GM23338 (cell line): ENCODE data around the gene PRKD1. TPM values are rescaled to one million over a fixed set of nuclear protein-coding genes. Genes with fewer than 3 reads are reported as not detected.

Experiments
- ATAC-seq: fragments of 200-7000 bp; cut with Tn5 transposase; 3 replicates; pipeline ENCODE4 v1.9.1; 2020
- DNase-seq: peaks from one replicate; pipeline ENCODE4 v3.0.0-alpha.2; 2015; ENCODE audit warnings: low spot score
- H2AFZ ChIP-seq: fragments of 200-600 bp; sonication (generic); 2 replicates; pipeline ENCODE4 v1.8.0; 2016; ENCODE audit warnings: antibody characterized with exemption, mild to moderate bottlenecking, moderate library complexity
- H3F3A ChIP-seq: fragments of 200-600 bp; sonication (generic); replicated peaks from 2 replicates; pipeline ENCODE4 v1.8.0; 2017; ENCODE audit warnings: antibody characterized with exemption, mixed run types, low read depth
- H3K27ac ChIP-seq: fragments of 200-600 bp; sonication (generic); 2 replicates; pipeline ENCODE4 v1.6.1; 2016; ENCODE audit warnings: low read depth
- H3K27me3 ChIP-seq: fragments of 200-600 bp; sonication (generic); 2 replicates; pipeline ENCODE4 v1.8.0; 2016; ENCODE audit warnings: mild to moderate bottlenecking, mixed run types, moderate library complexity; ENCODE audit not compliant: insufficient read depth
- H3K36me3 ChIP-seq: fragments of 200-600 bp; sonication (generic); 2 replicates; pipeline ENCODE4 v1.8.0; 2016; ENCODE audit warnings: mild to moderate bottlenecking; ENCODE audit not compliant: insufficient read depth
- H3K4me1 ChIP-seq: fragments of 200-600 bp; sonication (generic); 2 replicates; pipeline ENCODE4 v1.8.0; 2016; ENCODE audit warnings: mild to moderate bottlenecking, moderate library complexity; ENCODE audit not compliant: insufficient read depth
- H3K4me2 ChIP-seq: fragments of 200-600 bp; sonication (generic); 2 replicates; pipeline ENCODE4 v1.7.1; 2017; ENCODE audit warnings: mixed run types
- H3K4me3 ChIP-seq: fragments of 200-600 bp; sonication (generic); 2 replicates; pipeline ENCODE4 v1.6.1; 2016; ENCODE audit warnings: mixed run types
- H3K79me2 ChIP-seq: fragments of 200-600 bp; sonication (generic); replicated peaks from 2 replicates; pipeline ENCODE4 v1.8.0; 2017; ENCODE audit warnings: mild to moderate bottlenecking; ENCODE audit not compliant: insufficient read depth
- H3K9me2 ChIP-seq: fragments of 200-600 bp; sonication (generic); 2 replicates; pipeline ENCODE4 v1.8.0; 2017; ENCODE audit not compliant: insufficient read depth
- H4K20me1 ChIP-seq: fragments of 200-600 bp; sonication (generic); replicated peaks from 2 replicates; pipeline ENCODE4 v1.8.0; 2017; ENCODE audit warnings: mild to moderate bottlenecking; ENCODE audit not compliant: insufficient read depth
- H3K27ac Mint-ChIP-seq: 2 replicates; pipeline ENCODE4 v1.8.0; 2020; ENCODE audit warnings: inconsistent platforms, mild to moderate bottlenecking, moderate library complexity, mixed read lengths
- H3K27me3 Mint-ChIP-seq: 3 replicates; pipeline ENCODE4 v1.8.0; 2022; ENCODE audit warnings: low read depth, mild to moderate bottlenecking, moderate library complexity, mixed read lengths, inconsistent platforms; ENCODE audit not compliant: insufficient read depth, poor library complexity
- H3K36me3 Mint-ChIP-seq: 3 replicates; pipeline ENCODE4 v1.8.0; 2021; ENCODE audit warnings: low read depth, mild to moderate bottlenecking, inconsistent platforms, moderate library complexity, mixed read lengths
- H3K4me1 Mint-ChIP-seq: 3 replicates; pipeline ENCODE4 v1.8.0; 2020; ENCODE audit warnings: mild to moderate bottlenecking, inconsistent platforms, mixed read lengths
- H3K4me3 Mint-ChIP-seq: 3 replicates; pipeline ENCODE4 v1.8.0; 2021; ENCODE audit warnings: moderate library complexity, mild to moderate bottlenecking, inconsistent platforms, mixed read lengths
- H3K9me3 Mint-ChIP-seq: 3 replicates; pipeline ENCODE4 v1.8.0; 2020; ENCODE audit warnings: moderate library complexity, mild to moderate bottlenecking, inconsistent platforms, mixed read lengths
- CREB1 ChIP-seq: fragments of 250-450 bp; sonication (Bioruptor Pico); IDR thresholded peaks from 2 replicates; pipeline ENCODE4 v1.5.0; 2020; ENCODE audit warnings: low read depth, mild to moderate bottlenecking, moderate library complexity
- ETS1 ChIP-seq: IDR thresholded peaks from 2 replicates; pipeline ENCODE4 v1.6.1; 2016; ENCODE audit warnings: antibody characterized with exemption
- EZH2 ChIP-seq: fragments of 200-600 bp; sonication (generic); IDR thresholded peaks from one replicate; pipeline ENCODE4 v1.8.0; 2017; ENCODE audit warnings: antibody characterized with exemption, mild to moderate bottlenecking, low read depth; ENCODE audit not compliant: unreplicated experiment
- EZH2phosphoT487 ChIP-seq: fragments of 200-600 bp; sonication (generic); IDR thresholded peaks from one replicate; pipeline ENCODE4 v1.8.1; 2018; ENCODE audit warnings: antibody characterized with exemption; ENCODE audit not compliant: unreplicated experiment
- NANOG ChIP-seq: IDR thresholded peaks from 2 replicates; pipeline ENCODE4 v1.6.1; 2016; ENCODE audit warnings: antibody characterized with exemption, borderline replicate concordance
- POLR2AphosphoS5 ChIP-seq: IDR thresholded peaks from 2 replicates; pipeline ENCODE4 v1.6.1; 2016; ENCODE audit warnings: antibody characterized with exemption, low read depth
- REST ChIP-seq: IDR thresholded peaks from one replicate; pipeline ENCODE4 v1.6.1; 2018; ENCODE audit warnings: antibody characterized with exemption; ENCODE audit not compliant: unreplicated experiment
- STAT1 ChIP-seq: IDR thresholded peaks from one replicate; pipeline ENCODE4 v1.6.1; 2016; ENCODE audit warnings: antibody characterized with exemption; ENCODE audit not compliant: unreplicated experiment
- ZNF114 ChIP-seq: fragments of 250-450 bp; sonication (Bioruptor Pico); IDR thresholded peaks from 2 replicates; pipeline ENCODE4 v1.5.0; 2020; ENCODE audit warnings: mild to moderate bottlenecking, moderate library complexity
- ZNF462 ChIP-seq: fragments of 250-450 bp; sonication (Bioruptor Pico); IDR thresholded peaks from 2 replicates; pipeline ENCODE4 v1.5.0; 2020; ENCODE audit warnings: mild to moderate bottlenecking, moderate library complexity
- polyA plus RNA-seq: library from polyadenylated mRNA; unstranded; fragments of >200 nt; fragmentation: Nextera tagmentation; extraction: Ambion mirVana; gene quantifications from 2 replicates; pipeline ENCODE4 v1.2.1, GENCODE V29; 2016
- total RNA-seq: library from RNA; depleted of rRNA; stranded (reverse); fragments of >200 nt; shearing (Covaris generic); gene quantifications from 2 replicates; pipeline ENCODE4 v1.2.3, GENCODE V29; 2014

PRKD1 gene
- total and polyA plus RNA-seq, 2 experiments from 2014 or later, result 3.1 to 9.7 TPM

GRCh38 chr14:29804481-29805266 lies 123.0 kb downstream of the PRKD1 start (continued):
- TF ChIP-seq REST (no peak), CREB1 (CRISPR knock-in tag) (no peak), STAT1 (no peak), EZH2phosphoT487 (no peak)

GRCh38 chr14:29803045-29803444 lies 124.6 kb downstream of the PRKD1 start:
- Histone ChIP-seq H3K4me2 (no peak overlapping the region), H4K20me1 (no peaks in the 10 kb centered on the region)
- 0 out of 2 replicates have a peak overlapping the region, but pooled peaks have one; percentile 28 for H3K27ac Mint-ChIP-seq
- TF ChIP-seq POLR2AphosphoS5 (no peak), EZH2 (no peak), NANOG (no peak), ZNF462 (CRISPR knock-in tag) (no peak), CREB1 (CRISPR knock-in tag) (no peak), REST (no peak), ETS1 (no peak), STAT1 (no peak), ZNF114 (CRISPR knock-in tag) (no peak)

More at GRCh38 chr14:29803045-29803444, 124.6 kb downstream of the PRKD1 start:
- H3K9me2 ChIP-seq, result no peaks in the 10 kb centered on the region
- DNase-seq (no peak), ATAC-seq (no peak)
- Mint-ChIP-seq H3K9me3 (no peaks in the 10 kb centered on the region), H3K36me3 (no peaks in the 10 kb centered on the region; the same call in 2 of the 3 replicates), H3K4me1 (peaks cover 39% of the 10 kb centered on the region), H3K4me3 (no peak overlapping the region), H3K27me3 (no peaks in the 10 kb centered on the region)
- no peaks in the 10 kb centered on the region for H3K36me3 ChIP-seq
- no peaks in the 10 kb centered on the region for H3K27me3 ChIP-seq
- no peak overlapping the region for H3K4me3 ChIP-seq
- no peak overlapping the region for H2AFZ ChIP-seq
- no peak overlapping the region for H3K27ac ChIP-seq
- peaks cover 59% of the 10 kb centered on the region for H3K4me1 ChIP-seq
- H3F3A ChIP-seq, result no peaks in the 10 kb centered on the region
- no peaks in the 10 kb centered on the region for H3K79me2 ChIP-seq
